ENCODE data around the gene USP40. TPM values are rescaled to one million over a fixed set of nuclear protein-coding genes. Genes with fewer than 3 reads are reported as not detected.

USP40 gene
- total RNA-seq, 1 experiment from 2014 or later, result 127 TPM

GRCh38 chr2:233489143-233489542 lies 77.4 kb downstream of the USP40 start:
- CTCF ChIA-PET, result no interaction called here
- H3K9me3 ChIP-seq (ENCODE audit: insufficient read depth, low read depth), result no peaks in the 10 kb centered on the region
- peak overlapping the region; percentile 64; the same call in 1 of the 2 replicates for H3K4me2 ChIP-seq
- peak overlapping the region; percentile 93 for H3K27ac ChIP-seq
- peaks cover 50% of the 10 kb centered on the region for H3K36me3 ChIP-seq (ENCODE audit: low read depth)
- no peaks in the 10 kb centered on the region for H3K9me2 ChIP-seq (ENCODE audit: insufficient read depth)
- H3K4me3 ChIP-seq, result no peak overlapping the region
- H3F3A ChIP-seq (ENCODE audit: insufficient read depth, low read depth), result peaks cover 67% of the 10 kb centered on the region
- no peak overlapping the region for H2AFZ ChIP-seq
- H3K4me1 ChIP-seq (replicated peaks; ENCODE audit: insufficient read depth), result peaks cover 61% of the 10 kb centered on the region
- TF ChIP-seq CTCF (conservative IDR thresholded peaks at IDR 0.05), result no peak
- no peak for TF ChIP-seq EZH2 (IDR thresholded peaks at IDR 0.05; ENCODE audit: low read depth)
- BruUV-seq (replicated peaks), result TSS peak; percentile 1
- H4K20me1 ChIP-seq (ENCODE audit: insufficient read depth), result no peaks in the 10 kb centered on the region
- POLR2A ChIA-PET (ENCODE audit: unreplicated experiment), result interaction anchor here (0.5 kb wide), 1 partner anchor 181 kb away, joined by 5 read pairs; no protein-coding TSS in a partner anchor
- no peak for DNase-seq
- H3K27me3 ChIP-seq (ENCODE audit: insufficient read depth, low read depth), result no peaks in the 10 kb centered on the region
- intact Hi-C loops (cut with micrococcal nuclease; ENCODE audit: unreplicated experiment), result no loop called here
- H3K79me2 ChIP-seq (ENCODE audit: low read depth), result peaks cover 9% of the 10 kb centered on the region; the same call in 1 of the 2 replicates

- CTCF ChIA-PET, result interaction anchor here (0.6 kb wide), 1 partner anchor 211 kb away, joined by 4 read pairs; no protein-coding TSS in a partner anchor
- intact Hi-C loops (cut with micrococcal nuclease; ENCODE audit: unreplicated experiment), result loop anchor here (1.0 to 2.0 kb wide), 6 partner anchors 65 to 218 kb away; partner anchors contain the start of gene USP40
Observed at GRCh38 chr2:233487748-233488345, 78.7 kb downstream of the USP40 start.

More at GRCh38 chr2:233487748-233488345, 78.7 kb downstream of the USP40 start:
- no peaks in the 10 kb centered on the region for H4K20me1 ChIP-seq (ENCODE audit: insufficient read depth)
- no peak for DNase-seq
- H3K27me3 ChIP-seq (ENCODE audit: insufficient read depth, low read depth), result no peaks in the 10 kb centered on the region
- peak overlapping the region; percentile 93 for H3K27ac ChIP-seq
- H3K9me2 ChIP-seq (ENCODE audit: insufficient read depth), result no peaks in the 10 kb centered on the region
- no peak for TF ChIP-seq CTCF (conservative IDR thresholded peaks at IDR 0.05)
- TF ChIP-seq EZH2 (IDR thresholded peaks at IDR 0.05; ENCODE audit: low read depth), result no peak
- peaks cover 9% of the 10 kb centered on the region; the same call in 1 of the 2 replicates for H3K79me2 ChIP-seq (ENCODE audit: low read depth)
- H3K9me3 ChIP-seq (ENCODE audit: insufficient read depth, low read depth), result no peaks in the 10 kb centered on the region
- H2AFZ ChIP-seq, result no peak overlapping the region
- peaks cover 55% of the 10 kb centered on the region for H3K36me3 ChIP-seq (ENCODE audit: low read depth)
- BruUV-seq (replicated peaks), result TSS peak; percentile 77
- H3K4me2 ChIP-seq, result peak overlapping the region; percentile 64
- H3K4me1 ChIP-seq (replicated peaks; ENCODE audit: insufficient read depth), result peaks cover 61% of the 10 kb centered on the region
- POLR2A ChIA-PET (ENCODE audit: unreplicated experiment), result interaction anchor here (0.6 to 0.7 kb wide), 2 partner anchors 202 to 208 kb away, joined by 3 to 6 read pairs; no protein-coding TSS in a partner anchor
- H3F3A ChIP-seq (ENCODE audit: insufficient read depth, low read depth), result peaks cover 67% of the 10 kb centered on the region
- 0 out of 2 replicates have a peak overlapping the region, but pooled peaks have one; percentile 1 for H3K4me3 ChIP-seq

All from PC-9 (cell line).